ENCODE measurements around the gene SELL. TPM values are rescaled to one million over a fixed set of nuclear protein-coding genes. Genes with fewer than 3 reads are reported as not detected.

Gene SELL
- total RNA-seq, 6 experiments from 2014 or later = 0.80 to 4.5 (median 2.2) TPM

GRCh38 chr1:169712309-169712631, 850 bp upstream of the SELL start:
- H3K36me3 ChIP-seq = no peaks in the 10 kb centered on the region
- no peaks in the 10 kb centered on the region for H3K27me3 ChIP-seq
- no peak overlapping the region for H3K4me3 ChIP-seq
- H3K27ac ChIP-seq = no peak overlapping the region
- DNase-seq (no peak), ATAC-seq (no peak)
- TF ChIP-seq POLR2A (IDR thresholded peaks at IDR 0.05) = no peak
- no peak for TF ChIP-seq CTCF (IDR thresholded peaks at IDR 0.05)
- WGBS (ENCODE audit: insufficient coverage, low coverage, low lambda C conversion rate, missing lambda C conversion rate) = 86% methylated on average over 2 of the region's 2 CpGs
- H3K9me3 ChIP-seq = no peaks in the 10 kb centered on the region
- H3K4me1 ChIP-seq = peaks cover 0 to 6% (median 3%) of the 10 kb centered on the region in 4 donors
- intact Hi-C loops (cut with DNase I) = no loop called here

- WGBS (ENCODE audit: insufficient coverage, low coverage, low lambda C conversion rate, missing lambda C conversion rate) = 55% methylated on average over 3 of the region's 3 CpGs
- H3K4me1 ChIP-seq = peaks cover 0 to 6% (median 3%) of the 10 kb centered on the region in 4 donors
These were observed 2.8 kb downstream of the SELL start for GRCh38 chr1:169708647-169709046.

GRCh38 chr1:169707912-169708604, 3.4 kb downstream of the SELL start:
- H3K27ac ChIP-seq = no peak overlapping the region
- H3K27me3 ChIP-seq = no peaks in the 10 kb centered on the region
- no peaks in the 10 kb centered on the region for H3K9me3 ChIP-seq
- intact Hi-C loops (cut with DNase I) = loop anchor here in 1 of 2 donors (10.0 kb wide), 1 partner anchor 93 kb away; no protein-coding TSS in a partner anchor
- no peak for TF ChIP-seq CTCF (IDR thresholded peaks at IDR 0.05)
- TF ChIP-seq POLR2A (IDR thresholded peaks at IDR 0.05) = no peak
- ATAC-seq (no peak), DNase-seq (no peak)
- WGBS (ENCODE audit: insufficient coverage, low coverage, low lambda C conversion rate, missing lambda C conversion rate) = 58% methylated on average over 7 of the region's 9 CpGs
- no peak overlapping the region for H3K4me3 ChIP-seq
- H3K4me1 ChIP-seq = peaks cover 0 to 6% (median 3%) of the 10 kb centered on the region in 4 donors
- no peaks in the 10 kb centered on the region for H3K36me3 ChIP-seq

More at GRCh38 chr1:169708647-169709046, 2.8 kb downstream of the SELL start:
- DNase-seq = no peak
- intact Hi-C loops (cut with DNase I) = loop anchor here in 1 of 2 donors (10.0 kb wide), 1 partner anchor 94 kb away; no protein-coding TSS in a partner anchor
- no peak overlapping the region for H3K27ac ChIP-seq
- H3K27me3 ChIP-seq = no peaks in the 10 kb centered on the region
- H3K4me3 ChIP-seq = no peak overlapping the region
- no peaks in the 10 kb centered on the region for H3K9me3 ChIP-seq
- no peak for ATAC-seq
- no peak for TF ChIP-seq POLR2A (IDR thresholded peaks at IDR 0.05)
- TF ChIP-seq CTCF (IDR thresholded peaks at IDR 0.05) = no peak
- H3K36me3 ChIP-seq = no peaks in the 10 kb centered on the region

- no peaks in the 10 kb centered on the region for H3K9me3 ChIP-seq
- H3K4me1 ChIP-seq = no peaks in the 10 kb centered on the region
- no peak for TF ChIP-seq POLR2A (IDR thresholded peaks at IDR 0.05)
- no peak for TF ChIP-seq CTCF (IDR thresholded peaks at IDR 0.05)
- DNase-seq = no peak
- H3K27ac ChIP-seq = no peak overlapping the region
- H3K4me3 ChIP-seq = no peak overlapping the region
- no peaks in the 10 kb centered on the region for H3K27me3 ChIP-seq
- ATAC-seq = no peak
- intact Hi-C loops (cut with DNase I) = loop anchor here in 1 of 2 donors (10.0 kb wide), 1 partner anchor 90 kb away; no protein-coding TSS in a partner anchor
- 57% methylated on average over 2 of the region's 2 CpGs for WGBS (ENCODE audit: insufficient coverage, low coverage, low lambda C conversion rate, missing lambda C conversion rate)
- H3K36me3 ChIP-seq = no peaks in the 10 kb centered on the region
These were observed 6.6 kb downstream of the SELL start for GRCh38 chr1:169704797-169705196.
